Renal cortex interstitium (tissue), 11 donors: Measurements from ENCODE around the gene SARDH. TPM values are rescaled to one million over a fixed set of nuclear protein-coding genes. Genes with fewer than 3 reads are reported as not detected.
"Not testable (repeated sequence)": the region's sequence is repeated elsewhere in the genome, so short reads cannot be mapped to it uniquely, and the experiment has no call there.

Experiments used
- DNase-seq, 11 donors: peaks; one replicate each; pipeline ENCODE4 v3.0.0-alpha.2; 2013; ENCODE audit warnings: low read depth in 9 of 11, low spot score in 4 of 11; ENCODE audit errors: extremely low read depth in 1 of 11
- polyA plus RNA-seq, 3 donors: library from polyadenylated mRNA; unstranded; fragments of 120-200 nt; gene quantifications; one replicate each; pipeline ENCODE4 v1.2.1, GENCODE V29; 2013; ENCODE audit not compliant: insufficient read length in 3 of 3

The SARDH gene
- polyA plus RNA-seq, 3 donors, result 7.6 to 13.3 (median 12.3) TPM

GRCh38 chr9:133632806-133633680 is 105.1 kb downstream of the SARDH start:
- DNase-seq, result no peak

GRCh38 chr9:133631111-133631510 is 107.0 kb downstream of the SARDH start:
- DNase-seq, result no peak

- DNase-seq, result no peak
Measured at GRCh38 chr9:133629221-133630110, 108.7 kb downstream of the SARDH start.

- DNase-seq, result no peak
Measured at GRCh38 chr9:133628766-133629165, 109.4 kb downstream of the SARDH start.

- no peak for DNase-seq
Measured at GRCh38 chr9:133627341-133627740, 110.8 kb downstream of the SARDH start.

- DNase-seq, result not testable (repeated sequence)
Measured at GRCh38 chr9:133626008-133626407, 112.1 kb downstream of the SARDH start.

- no peak for DNase-seq
Measured at GRCh38 chr9:133622555-133622954, 115.6 kb downstream of the SARDH start.

- DNase-seq, result no peak
Measured at GRCh38 chr9:133621725-133622267, 116.4 kb downstream of the SARDH start.

GRCh38 chr9:133619791-133620190 is 118.4 kb downstream of the SARDH start:
- DNase-seq, result no peak

GRCh38 chr9:133618726-133619125 is 119.4 kb downstream of the SARDH start:
- DNase-seq, result no peak

- DNase-seq, result no peak
Measured at GRCh38 chr9:133616643-133617405, 121.3 kb downstream of the SARDH start.

GRCh38 chr9:133615606-133616188 is 122.5 kb downstream of the SARDH start:
- no peak for DNase-seq

GRCh38 chr9:133615186-133615585 is 123.0 kb downstream of the SARDH start:
- no peak for DNase-seq

GRCh38 chr9:133614678-133615077 is 123.5 kb downstream of the SARDH start:
- DNase-seq, result no peak

GRCh38 chr9:133614056-133614455 is 124.1 kb downstream of the SARDH start:
- no peak for DNase-seq
